ENCODE measurements around the gene ARF3.

ARF3 gene

GRCh38 chr12:48957141-48958048, at the start of gene ARF3:
Gene ARF3, minus strand, starts transcription at chr12:48957487. Its CDS starts 16,392 bp downstream, at chr12:48941095.
- peak; percentile 93 for DNase-seq

GRCh38 chr12:49000346-49000745, 43.1 kb upstream of the ARF3 start:
- DNase-seq = no peak

GRCh38 chr12:48999371-49000131, 42.3 kb upstream of the ARF3 start, which contains the start of gene DDN:
Gene DDN, minus strand, starts transcription at chr12:48999375. Its CDS starts 88 bp downstream, at chr12:48999287.
- peak; percentile 50 for DNase-seq

- DNase-seq = peak; percentile 54
Measured at GRCh38 chr12:48998497-48999353, 41.4 kb upstream of the ARF3 start.

- no peak for DNase-seq
Measured at GRCh38 chr12:48997719-48998496, 40.6 kb upstream of the ARF3 start.

- peak; percentile 77 for DNase-seq
Measured at GRCh38 chr12:48996794-48997718, 39.8 kb upstream of the ARF3 start.

- DNase-seq = peak; percentile 83
Measured at GRCh38 chr12:48995086-48995879, 38.0 kb upstream of the ARF3 start.

GRCh38 chr12:48994224-48995085, 37.2 kb upstream of the ARF3 start:
- DNase-seq = no peak

GRCh38 chr12:48993787-48994186, 36.5 kb upstream of the ARF3 start:
- no peak for DNase-seq

GRCh38 chr12:48991247-48992050, 34.2 kb upstream of the ARF3 start:
- DNase-seq = no peak

- no peak for DNase-seq
Measured at GRCh38 chr12:48990552-48990951, 33.3 kb upstream of the ARF3 start.

- DNase-seq = peak; percentile 59
Measured at GRCh38 chr12:48988030-48988649, 30.9 kb upstream of the ARF3 start.

GRCh38 chr12:48986720-48987291, 29.5 kb upstream of the ARF3 start:
- DNase-seq = no peak

GRCh38 chr12:48985901-48986300, 28.6 kb upstream of the ARF3 start:
- no peak for DNase-seq

GRCh38 chr12:48985475-48985897, 28.2 kb upstream of the ARF3 start:
- no peak for DNase-seq

GRCh38 chr12:48982397-48983080, 25.3 kb upstream of the ARF3 start:
- DNase-seq = no peak

GRCh38 chr12:48981757-48982157, 24.5 kb upstream of the ARF3 start:
- no peak for DNase-seq

Measured in EL (cell line).